Activated T-cell treated with anti-CD3 and anti-CD28 coated beads, Interleukin-2, amount 50 U/mL, for 4 hours (primary cell): ENCODE data around the gene ADAMTSL1. TPM values are rescaled to one million over a fixed set of nuclear protein-coding genes. Genes with fewer than 3 reads are reported as not detected.

Source experiments
- ATAC-seq, 2 donors: fragments of 200-7000 bp; cut with Tn5 transposase; one replicate each; pipeline ENCODE4 v1.10.0; 2021
- DNase-seq: peaks from one replicate; pipeline ENCODE4 v3.0.0-alpha.2; 2020
- H3K27me3 Mint-ChIP-seq: one replicate; pipeline ENCODE4 v1.8.0; 2021; ENCODE audit warnings: low read depth, mixed read lengths
- H3K36me3 Mint-ChIP-seq: one replicate; pipeline ENCODE4 v1.8.0; 2022; ENCODE audit warnings: mixed read lengths; ENCODE audit not compliant: insufficient read depth
- H3K4me1 Mint-ChIP-seq: one replicate; pipeline ENCODE4 v1.8.0; 2021; ENCODE audit warnings: low read depth, mixed read lengths
- H3K4me3 Mint-ChIP-seq: one replicate; pipeline ENCODE4 v1.8.0; 2021; ENCODE audit warnings: mild to moderate bottlenecking, moderate library complexity, mixed read lengths
- H3K9me3 Mint-ChIP-seq: one replicate; pipeline ENCODE4 v1.8.0; 2021; ENCODE audit warnings: mixed read lengths
- total RNA-seq, 3 donors: library from RNA; stranded (reverse); gene quantifications; one replicate each; pipeline ENCODE4 v1.2.1, GENCODE V29; 2021

Gene ADAMTSL1
- total RNA-seq, 3 donors from 2014 or later: not detected

DNA sequence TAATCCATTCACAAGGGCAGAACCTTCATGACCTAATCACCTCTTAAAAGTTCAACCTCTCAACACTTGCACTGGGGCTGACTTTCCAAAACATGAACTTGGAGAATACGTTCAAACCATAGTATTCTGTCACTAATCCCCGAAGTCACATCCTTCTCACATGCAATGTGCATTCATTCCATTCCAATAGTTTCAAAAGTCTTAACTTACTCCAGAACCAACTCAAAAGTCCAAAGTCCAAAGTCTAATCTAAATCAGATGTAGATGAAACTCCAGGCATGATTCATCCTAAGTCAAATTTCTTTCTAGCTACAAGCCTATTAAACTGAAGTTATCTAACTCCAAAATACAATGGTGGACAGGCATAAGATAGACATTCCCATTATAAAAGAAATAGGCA is 21.7 kb upstream of the ADAMTSL1 start:
- DNase-seq (no peak), ATAC-seq (no peak)
- H3K27me3 Mint-ChIP-seq: peaks cover 3% of the 10 kb centered on the region
- H3K9me3 Mint-ChIP-seq: no peaks in the 10 kb centered on the region
- H3K4me3 Mint-ChIP-seq: no peak overlapping the region
- no peaks in the 10 kb centered on the region for H3K36me3 Mint-ChIP-seq
- H3K4me1 Mint-ChIP-seq: no peaks in the 10 kb centered on the region

DNA sequence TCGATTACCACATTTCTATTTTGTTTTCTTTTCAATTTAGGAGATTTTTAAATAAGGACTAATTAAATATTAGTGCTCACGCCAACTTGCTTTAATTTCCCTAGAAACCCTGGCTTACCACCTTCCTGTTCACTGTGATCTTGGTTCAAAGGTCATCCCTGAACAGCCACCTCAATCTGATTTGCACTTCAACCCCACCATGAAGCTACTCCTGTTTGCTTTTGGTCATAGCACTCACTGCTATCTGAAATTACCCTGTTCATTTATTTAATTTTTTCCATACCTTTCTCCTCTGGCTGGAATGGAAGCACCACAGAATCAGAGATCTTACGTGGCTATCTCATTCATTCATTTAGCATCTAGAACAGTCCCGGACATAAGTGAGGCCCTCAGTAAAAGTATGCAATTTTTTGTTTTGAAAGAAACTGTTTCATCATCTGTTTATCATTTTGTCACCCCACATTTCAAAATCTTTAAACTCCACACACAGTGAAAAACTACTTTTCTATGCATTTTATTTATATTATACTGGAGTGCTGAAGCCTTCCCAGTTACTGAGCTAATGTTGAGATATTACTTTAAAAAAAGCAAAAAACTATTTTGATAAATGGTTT is 17.2 kb upstream of the ADAMTSL1 start:
- ATAC-seq (no peak), DNase-seq (no peak)
- Mint-ChIP-seq H3K27me3 (no peaks in the 10 kb centered on the region), H3K9me3 (no peaks in the 10 kb centered on the region), H3K4me3 (no peak overlapping the region), H3K4me1 (no peaks in the 10 kb centered on the region), H3K36me3 (no peaks in the 10 kb centered on the region)

DNA sequence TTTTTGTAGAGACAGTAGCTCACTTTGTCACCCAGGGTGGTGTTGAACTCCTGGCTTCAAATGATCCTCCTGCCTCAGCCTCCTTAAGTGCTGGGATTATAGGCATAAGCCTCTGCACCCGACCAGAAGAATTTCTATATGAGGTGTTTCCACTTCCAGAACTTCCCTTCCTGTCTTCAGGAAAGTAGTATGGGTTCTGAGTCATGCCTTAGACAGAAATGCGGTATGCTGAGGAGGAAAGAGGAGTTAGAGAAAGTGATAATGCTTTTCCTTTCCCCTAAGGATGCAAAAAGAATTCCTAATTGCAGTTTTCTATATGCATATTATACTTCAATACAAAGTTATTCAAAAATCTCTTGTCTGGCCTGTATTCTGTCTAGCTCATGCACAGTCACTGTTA is 16.4 kb upstream of the ADAMTSL1 start:
- H3K9me3 Mint-ChIP-seq: no peaks in the 10 kb centered on the region
- no peaks in the 10 kb centered on the region for H3K27me3 Mint-ChIP-seq
- H3K4me1 Mint-ChIP-seq: no peaks in the 10 kb centered on the region
- DNase-seq (no peak), ATAC-seq (no peak)
- no peaks in the 10 kb centered on the region for H3K36me3 Mint-ChIP-seq
- H3K4me3 Mint-ChIP-seq: no peak overlapping the region

DNA sequence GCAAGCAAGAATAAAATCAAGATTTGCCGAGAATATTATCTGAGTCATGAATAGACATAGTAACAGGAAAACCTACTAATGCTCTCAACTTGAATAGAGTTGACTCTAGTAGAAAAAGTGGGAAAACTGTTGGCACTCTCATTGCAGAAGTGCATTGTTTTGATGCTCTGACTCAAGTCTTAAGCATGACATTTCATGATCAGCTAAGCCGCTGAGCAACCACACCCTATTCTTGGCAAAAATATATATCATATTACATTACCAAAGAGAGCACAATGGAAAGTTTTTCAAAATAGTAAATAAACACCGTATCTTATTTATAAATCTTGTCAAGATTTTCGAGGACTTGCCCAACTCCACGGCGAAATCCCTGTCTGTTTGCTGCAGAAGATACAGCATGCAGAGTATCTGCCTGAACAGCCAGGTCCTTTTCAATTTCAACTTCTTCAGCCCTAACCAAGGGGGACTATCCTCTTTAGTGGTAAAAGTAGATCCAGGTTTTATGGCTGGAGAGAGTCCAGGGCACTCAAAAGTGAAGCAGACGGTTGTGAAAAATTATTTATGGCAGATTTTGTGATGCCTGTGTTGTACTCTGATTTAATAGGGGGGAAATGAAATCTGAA is 13.9 kb upstream of the ADAMTSL1 start:
- Mint-ChIP-seq H3K4me3 (no peak overlapping the region), H3K4me1 (no peaks in the 10 kb centered on the region), H3K27me3 (no peaks in the 10 kb centered on the region), H3K9me3 (no peaks in the 10 kb centered on the region), H3K36me3 (no peaks in the 10 kb centered on the region)
- ATAC-seq (no peak), DNase-seq (no peak)

DNA sequence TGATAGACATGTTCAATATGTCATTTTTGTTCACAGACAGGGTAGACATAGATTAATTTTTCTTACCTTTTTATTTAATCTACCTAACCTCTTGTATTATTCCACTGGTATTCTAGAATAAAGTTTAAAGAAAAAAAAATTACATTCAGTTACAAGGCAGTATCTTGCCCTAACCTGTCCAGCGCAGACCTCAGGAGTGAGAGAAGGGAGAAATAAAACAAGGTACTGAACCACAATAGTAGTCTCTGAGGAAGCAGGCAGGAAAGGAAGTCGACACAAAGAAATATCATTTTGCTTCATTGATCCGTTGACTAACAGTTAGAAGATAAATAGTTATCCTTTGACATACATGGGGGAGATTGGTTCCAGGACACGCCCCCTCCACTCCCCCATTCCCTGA is 12.5 kb upstream of the ADAMTSL1 start:
- no peak for DNase-seq
- no peak overlapping the region for H3K4me3 Mint-ChIP-seq
- no peaks in the 10 kb centered on the region for H3K4me1 Mint-ChIP-seq
- ATAC-seq: no peak
- H3K9me3 Mint-ChIP-seq: no peaks in the 10 kb centered on the region
- H3K27me3 Mint-ChIP-seq: no peaks in the 10 kb centered on the region
- H3K36me3 Mint-ChIP-seq: no peaks in the 10 kb centered on the region

DNA sequence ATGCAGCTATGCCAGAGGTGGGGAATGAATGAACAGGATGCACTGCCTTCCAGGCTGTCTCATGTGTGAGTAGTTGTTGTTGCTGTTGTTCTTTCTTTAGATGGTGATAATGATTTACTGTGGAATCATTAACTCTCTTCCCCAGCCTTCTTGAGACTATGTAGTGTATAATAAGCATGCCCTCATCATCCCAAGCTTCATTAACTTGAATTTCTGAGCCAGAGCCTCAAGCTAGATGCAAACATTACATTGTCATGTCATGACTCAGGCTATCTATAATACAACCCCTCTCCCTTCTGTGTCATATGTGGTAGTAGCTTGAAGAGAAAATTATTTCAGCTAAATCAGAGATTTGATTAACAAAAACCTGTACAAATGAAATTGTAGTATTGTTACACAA is 10.0 kb upstream of the ADAMTSL1 start:
- Mint-ChIP-seq H3K9me3 (no peaks in the 10 kb centered on the region), H3K36me3 (no peaks in the 10 kb centered on the region), H3K4me1 (no peaks in the 10 kb centered on the region), H3K4me3 (no peak overlapping the region), H3K27me3 (peaks cover 5% of the 10 kb centered on the region)
- DNase-seq: no peak
- ATAC-seq: no peak

DNA sequence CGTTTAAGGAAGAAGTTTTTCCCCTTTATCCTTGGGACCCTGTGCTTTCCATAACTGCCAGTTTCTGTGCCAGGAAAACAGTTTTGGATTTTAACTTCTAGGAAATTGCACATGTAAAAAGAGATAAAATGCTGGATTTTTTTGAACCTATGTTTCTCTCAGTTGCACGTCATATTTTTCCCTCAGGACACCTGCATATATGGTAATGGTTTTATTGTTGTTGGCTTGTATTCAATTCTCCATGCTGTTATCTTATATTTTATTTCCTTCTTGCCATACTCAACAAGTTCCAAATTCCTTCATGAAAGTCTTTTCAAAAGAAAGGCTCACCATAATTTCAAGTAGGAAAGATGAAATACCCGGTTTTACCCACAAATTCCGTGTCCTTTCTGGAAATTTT is 7.9 kb upstream of the ADAMTSL1 start:
- no peaks in the 10 kb centered on the region for H3K36me3 Mint-ChIP-seq
- H3K9me3 Mint-ChIP-seq: no peaks in the 10 kb centered on the region
- ATAC-seq: no peak
- peaks cover 5% of the 10 kb centered on the region for H3K27me3 Mint-ChIP-seq
- no peak for DNase-seq
- no peaks in the 10 kb centered on the region for H3K4me1 Mint-ChIP-seq
- H3K4me3 Mint-ChIP-seq: no peak overlapping the region

DNA sequence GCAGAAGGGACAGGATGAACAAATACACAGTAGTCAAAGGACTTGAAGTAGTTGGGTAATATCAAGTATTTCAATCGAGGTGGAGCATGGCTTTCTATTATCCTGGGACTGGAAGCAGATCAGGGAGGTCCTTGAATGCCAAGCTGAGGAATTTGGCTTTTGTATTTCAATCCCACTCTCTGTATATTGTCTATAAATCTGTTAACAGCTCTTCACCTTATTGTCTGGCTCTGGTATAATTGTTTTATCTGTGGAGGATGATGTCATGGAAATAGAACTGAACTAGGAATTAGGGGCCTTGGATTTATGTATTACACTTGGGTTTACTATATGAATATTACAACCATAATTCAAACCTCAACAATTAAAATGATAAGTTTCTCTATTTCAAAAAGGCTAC is 6.3 kb upstream of the ADAMTSL1 start:
- no peak for ATAC-seq
- Mint-ChIP-seq H3K27me3 (peaks cover 5% of the 10 kb centered on the region), H3K36me3 (no peaks in the 10 kb centered on the region), H3K9me3 (no peaks in the 10 kb centered on the region), H3K4me3 (no peak overlapping the region), H3K4me1 (no peaks in the 10 kb centered on the region)
- no peak for DNase-seq

DNA sequence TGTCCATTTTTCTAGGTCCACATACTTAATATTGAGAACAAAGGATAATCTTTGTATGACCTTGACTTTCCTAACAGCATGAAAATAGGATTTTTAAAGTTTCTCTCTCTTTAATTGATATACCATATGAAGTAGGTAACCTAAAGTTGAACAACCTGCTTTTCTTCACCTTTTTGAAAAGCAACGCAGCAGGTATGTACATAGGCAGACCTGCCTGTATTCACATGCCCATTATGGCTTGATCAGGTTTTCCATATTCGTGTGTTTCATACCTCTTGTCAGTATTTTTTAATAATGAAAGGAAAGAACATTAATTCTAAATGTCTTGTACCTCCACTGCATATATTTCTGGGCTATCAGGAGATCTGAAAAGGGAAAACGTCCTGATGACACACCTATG is 1.5 kb upstream of the ADAMTSL1 start:
- H3K9me3 Mint-ChIP-seq: no peaks in the 10 kb centered on the region
- no peaks in the 10 kb centered on the region for H3K4me1 Mint-ChIP-seq
- no peak overlapping the region for H3K4me3 Mint-ChIP-seq
- DNase-seq (no peak), ATAC-seq (no peak)
- no peaks in the 10 kb centered on the region for H3K36me3 Mint-ChIP-seq
- H3K27me3 Mint-ChIP-seq: peaks cover 6% of the 10 kb centered on the region

DNA sequence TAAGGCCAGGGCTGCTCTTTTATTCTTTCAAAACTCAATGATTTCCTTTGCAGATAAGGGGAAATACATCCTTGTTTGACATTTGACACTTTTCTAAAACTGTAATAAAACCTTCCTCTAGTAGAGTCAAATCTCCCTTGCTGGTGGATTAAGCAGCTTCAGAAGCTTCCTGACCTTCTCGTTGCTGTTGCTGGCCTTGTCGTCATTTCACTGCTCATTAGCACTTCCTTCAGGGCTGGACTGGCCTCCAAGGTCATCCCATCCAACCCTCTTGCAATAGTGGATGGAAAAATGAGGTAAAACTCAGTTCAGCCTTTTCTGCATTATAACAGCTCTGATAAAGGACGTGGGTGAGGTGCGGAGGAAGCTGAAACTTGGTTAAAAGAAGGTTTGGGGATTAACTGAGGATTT is 1.1 kb upstream of the ADAMTSL1 start:
- Mint-ChIP-seq H3K36me3 (no peaks in the 10 kb centered on the region), H3K4me1 (no peaks in the 10 kb centered on the region), H3K4me3 (no peak overlapping the region), H3K9me3 (no peaks in the 10 kb centered on the region), H3K27me3 (peaks cover 6% of the 10 kb centered on the region)
- DNase-seq (no peak), ATAC-seq (no peak)

DNA sequence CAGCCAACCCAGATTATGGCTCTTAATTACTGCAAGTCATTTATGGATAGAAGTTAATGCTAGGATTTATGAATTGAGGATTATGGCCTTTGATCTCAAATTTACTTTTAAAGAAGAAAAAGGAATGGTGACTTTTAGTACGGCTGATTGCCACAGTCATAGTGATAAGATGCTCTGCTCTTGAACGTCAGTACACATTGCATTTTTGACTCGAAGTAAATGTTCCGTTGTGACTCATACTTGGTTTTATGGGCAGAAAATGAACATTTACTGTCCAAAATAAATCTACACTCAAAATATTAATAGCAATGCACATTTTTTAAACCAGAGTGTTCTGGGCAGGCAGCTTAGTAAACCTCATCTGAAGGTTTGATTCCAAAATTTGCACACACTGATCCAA is 830 bp downstream of the ADAMTSL1 start:
- no peak for DNase-seq
- Mint-ChIP-seq H3K4me1 (no peaks in the 10 kb centered on the region), H3K36me3 (no peaks in the 10 kb centered on the region), H3K9me3 (no peaks in the 10 kb centered on the region), H3K4me3 (no peak overlapping the region), H3K27me3 (peaks cover 3% of the 10 kb centered on the region)
- no peak for ATAC-seq

DNA sequence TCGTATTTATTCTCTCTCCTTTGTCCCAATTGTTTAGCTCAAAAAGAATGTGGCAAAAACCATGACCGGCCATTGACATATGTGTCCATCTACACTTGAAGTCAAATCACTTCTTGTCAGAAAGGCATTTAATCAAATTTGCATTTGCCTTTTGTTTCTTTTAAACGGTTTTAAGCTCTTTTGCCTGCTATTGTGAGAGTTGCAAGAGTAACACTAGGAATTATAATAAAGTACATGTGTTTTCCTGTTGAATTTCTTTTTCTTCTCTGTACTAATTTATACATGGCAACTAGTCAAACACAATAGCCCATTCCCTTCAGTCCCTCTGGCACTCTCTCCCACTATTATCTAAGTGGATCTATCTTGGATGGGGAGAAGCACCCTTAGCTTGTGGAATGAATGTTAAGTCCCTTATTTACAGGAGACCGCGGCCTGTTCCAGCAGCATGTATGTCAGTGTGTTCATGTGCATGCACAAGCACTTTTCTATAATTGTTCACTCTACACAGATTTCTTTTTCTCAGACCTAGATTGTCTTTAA is 3.2 kb downstream of the ADAMTSL1 start:
- Mint-ChIP-seq H3K36me3 (no peaks in the 10 kb centered on the region), H3K4me1 (no peaks in the 10 kb centered on the region)

DNA sequence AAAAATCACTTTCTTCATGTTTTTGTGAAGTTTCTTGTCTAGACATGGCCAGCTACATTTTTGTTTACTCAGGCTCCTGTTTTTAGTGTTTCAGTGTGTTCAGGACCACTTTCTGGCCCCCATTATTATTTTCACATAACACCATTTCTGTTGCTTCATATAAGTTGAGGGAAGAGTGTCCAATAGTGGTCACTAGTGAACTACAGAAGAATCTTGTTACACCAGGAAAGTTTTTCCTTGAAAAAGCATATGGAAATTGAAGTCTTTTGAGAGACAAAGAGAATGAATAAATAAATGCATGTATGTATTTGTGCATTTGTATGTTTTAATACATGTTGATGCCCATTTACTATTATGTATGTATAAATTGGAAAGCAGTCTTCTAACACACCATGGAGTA is 3.8 kb downstream of the ADAMTSL1 start:
- Mint-ChIP-seq H3K4me3 (no peak overlapping the region), H3K27me3 (peaks cover 3% of the 10 kb centered on the region), H3K36me3 (no peaks in the 10 kb centered on the region), H3K9me3 (no peaks in the 10 kb centered on the region), H3K4me1 (no peaks in the 10 kb centered on the region)
- ATAC-seq (no peak), DNase-seq (no peak)

More for the DNA sequence above, 3.2 kb downstream of the ADAMTSL1 start:
- Mint-ChIP-seq H3K9me3 (no peaks in the 10 kb centered on the region), H3K27me3 (peaks cover 3% of the 10 kb centered on the region), H3K4me3 (no peak overlapping the region)
- DNase-seq (no peak), ATAC-seq (no peak)

DNA sequence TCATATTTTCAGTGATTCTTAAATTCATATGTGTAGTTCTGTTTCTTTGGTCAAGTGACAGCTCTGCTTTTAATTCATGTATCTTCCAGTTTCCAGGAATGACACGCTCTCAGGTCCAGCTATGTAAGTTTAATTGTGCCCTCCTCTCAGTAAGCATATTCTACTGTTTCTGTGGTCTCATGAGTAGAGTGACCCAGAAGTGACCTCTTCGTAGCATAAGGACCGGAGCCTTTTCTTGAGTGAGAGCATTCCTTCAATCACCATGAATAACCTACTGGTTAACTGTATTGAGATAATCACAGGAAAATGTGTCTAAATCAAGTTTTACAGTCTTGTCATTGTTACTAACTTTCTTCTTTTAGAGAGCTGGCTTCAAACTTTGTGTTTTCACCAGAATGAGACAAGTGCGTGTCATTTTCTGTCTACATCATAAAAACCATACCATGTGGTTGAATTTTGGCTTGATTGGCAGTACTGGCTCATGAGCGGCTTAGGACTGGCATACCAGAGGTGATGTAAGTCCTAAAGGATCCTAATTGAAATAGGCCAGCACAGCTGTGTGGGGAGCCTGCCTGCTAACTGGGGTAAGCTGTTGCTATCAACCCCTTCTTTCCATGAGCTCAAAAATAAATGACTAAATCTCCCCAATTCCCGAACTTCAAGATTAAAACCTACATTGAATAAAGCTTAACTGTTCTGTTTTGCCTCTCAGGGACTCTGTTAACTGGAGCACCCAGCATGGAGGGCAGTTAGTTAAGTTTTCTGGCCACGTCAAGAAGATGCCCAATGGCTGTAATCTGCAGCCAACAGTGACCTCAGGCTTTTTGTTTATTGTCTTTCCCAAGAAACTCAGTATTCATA is 4.8 kb downstream of the ADAMTSL1 start:
- no peaks in the 10 kb centered on the region for H3K4me1 Mint-ChIP-seq
- no peak for ATAC-seq
- H3K4me3 Mint-ChIP-seq: no peak overlapping the region
- no peaks in the 10 kb centered on the region for H3K9me3 Mint-ChIP-seq
- no peaks in the 10 kb centered on the region for H3K36me3 Mint-ChIP-seq
- H3K27me3 Mint-ChIP-seq: peaks cover 3% of the 10 kb centered on the region
- DNase-seq: no peak

DNA sequence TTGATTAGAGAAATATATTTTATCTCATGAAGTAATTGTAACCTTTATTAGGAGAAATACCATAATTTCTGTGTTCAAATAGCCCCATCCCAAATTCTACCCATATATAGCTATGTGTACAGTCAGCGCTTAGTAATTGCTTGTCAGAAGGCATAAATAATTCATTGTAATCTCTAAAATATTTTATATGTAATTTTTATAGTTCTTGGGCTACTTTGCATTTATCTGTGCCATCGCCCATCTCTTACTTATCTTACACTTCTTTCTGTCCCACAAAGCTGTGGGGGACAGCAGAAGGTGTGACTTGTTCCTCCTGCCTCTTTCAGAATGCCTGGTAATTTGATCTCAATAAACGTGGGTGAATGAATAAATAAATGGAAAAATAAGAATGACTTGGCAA is 5.5 kb downstream of the ADAMTSL1 start:
- Mint-ChIP-seq H3K4me3 (no peak overlapping the region), H3K4me1 (no peaks in the 10 kb centered on the region), H3K27me3 (peaks cover 3% of the 10 kb centered on the region), H3K36me3 (no peaks in the 10 kb centered on the region), H3K9me3 (no peaks in the 10 kb centered on the region)
- ATAC-seq: no peak
- no peak for DNase-seq
